OCI-M1 (cell line): Measurements from ENCODE around the gene SOX18.
A peak's percentile ranks its signal among the peaks of the same experiment; 100 is the strongest.
"Not testable (repeated sequence)": the region's sequence is repeated elsewhere in the genome, so short reads cannot be mapped to it uniquely, and the experiment has no call there.

Experiments used
- DNase-seq: peaks from one replicate; lab custom pipeline; 2025; lab: John Stamatoyannopoulos, UW

Gene SOX18

GRCh38 chr20:64049060-64049877 is at the start of gene SOX18:
Gene SOX18 (minus strand): TSS chr20:64049639. CDS start chr20:64049516, 123 bp downstream.
- peak; percentile 59 for DNase-seq

GRCh38 chr20:64098471-64099013 is 49.1 kb upstream of the SOX18 start:
- no peak for DNase-seq

GRCh38 chr20:64096535-64096934 is 47.1 kb upstream of the SOX18 start:
- no peak for DNase-seq

- DNase-seq = no peak
Measured at GRCh38 chr20:64095927-64096326, 46.5 kb upstream of the SOX18 start.

GRCh38 chr20:64095455-64095854 is 46.0 kb upstream of the SOX18 start:
- no peak for DNase-seq

GRCh38 chr20:64093013-64093503 is 43.6 kb upstream of the SOX18 start:
- DNase-seq = no peak

GRCh38 chr20:64092258-64093012 is 43.0 kb upstream of the SOX18 start:
- DNase-seq = no peak

- DNase-seq = no peak
Measured at GRCh38 chr20:64091770-64092169, 42.3 kb upstream of the SOX18 start.

- DNase-seq = no peak
Measured at GRCh38 chr20:64091340-64091739, 41.9 kb upstream of the SOX18 start.

- no peak for DNase-seq
Measured at GRCh38 chr20:64090165-64090564, 40.7 kb upstream of the SOX18 start.

GRCh38 chr20:64088586-64088985 is 39.1 kb upstream of the SOX18 start:
- DNase-seq = not testable (repeated sequence)

GRCh38 chr20:64087226-64087825 is 37.9 kb upstream of the SOX18 start:
- DNase-seq = not testable (repeated sequence)

GRCh38 chr20:64086801-64087200 is 37.4 kb upstream of the SOX18 start:
- DNase-seq = no peak

GRCh38 chr20:64084685-64085152 is 35.3 kb upstream of the SOX18 start:
- DNase-seq = no peak

GRCh38 chr20:64083804-64084684 is 34.6 kb upstream of the SOX18 start, which contains the start of gene LKAAEAR1:
Gene LKAAEAR1 (minus strand): TSS chr20:64084398. CDS start chr20:64084219, 179 bp downstream.
- DNase-seq = no peak

- peak; percentile 76 for DNase-seq
Measured at GRCh38 chr20:64083378-64083803, 34.0 kb upstream of the SOX18 start.

- no peak for DNase-seq
Measured at GRCh38 chr20:64082820-64083377, 33.5 kb upstream of the SOX18 start.

- peak; percentile 27 for DNase-seq
Measured at GRCh38 chr20:64082126-64082731, 32.8 kb upstream of the SOX18 start.

GRCh38 chr20:64081624-64081964 is 32.2 kb upstream of the SOX18 start:
- DNase-seq = no peak
